M059J (cell line): ENCODE data around the gene GOLGA3. TPM values are rescaled to one million over a fixed set of nuclear protein-coding genes. Genes with fewer than 3 reads are reported as not detected.
"Not testable (repeated sequence)": the region's sequence is repeated elsewhere in the genome, so short reads cannot be mapped to it uniquely, and the experiment has no call there.

Experiments
- DNase-seq: peaks from one replicate; pipeline ENCODE4 v3.0.0-alpha.2; 2012; ENCODE audit warnings: low read depth
- total RNA-seq: library from RNA; depleted of rRNA; stranded (reverse); fragments of >200 nt; shearing (Covaris generic); gene quantifications from 2 replicates; pipeline ENCODE4 v1.2.3, GENCODE V29; 2014; rRNA removed

The GOLGA3 gene
- 46.1 and 98.9 TPM in 2 replicates for total RNA-seq

GRCh38 chr12:132828706-132829534 lies at the start of gene GOLGA3:
Gene GOLGA3 (minus strand): TSS chr12:132828869. CDS start chr12:132822128, 6,741 bp downstream.
- peak; percentile 89 for DNase-seq

GRCh38 chr12:132874620-132875019 lies 46.0 kb upstream of the GOLGA3 start:
- not testable (repeated sequence) for DNase-seq

- no peak for DNase-seq
Observed at GRCh38 chr12:132874175-132874574, 45.5 kb upstream of the GOLGA3 start.

- DNase-seq, result no peak
Observed at GRCh38 chr12:132873724-132874123, 45.1 kb upstream of the GOLGA3 start.

GRCh38 chr12:132872975-132873421 lies 44.3 kb upstream of the GOLGA3 start:
- DNase-seq, result no peak

- no peak for DNase-seq
Observed at GRCh38 chr12:132872073-132872855, 43.6 kb upstream of the GOLGA3 start.

- no peak for DNase-seq
Observed at GRCh38 chr12:132869551-132869950, 40.9 kb upstream of the GOLGA3 start.

GRCh38 chr12:132866251-132866828 lies 37.7 kb upstream of the GOLGA3 start:
- DNase-seq, result peak; percentile 4

GRCh38 chr12:132861558-132861957 lies 32.9 kb upstream of the GOLGA3 start:
- DNase-seq, result no peak

GRCh38 chr12:132858718-132859266 lies 30.1 kb upstream of the GOLGA3 start:
- no peak for DNase-seq

GRCh38 chr12:132857019-132857418 lies 28.4 kb upstream of the GOLGA3 start:
- DNase-seq, result not testable (repeated sequence)

- no peak for DNase-seq
Observed at GRCh38 chr12:132856581-132856980, 27.9 kb upstream of the GOLGA3 start.

GRCh38 chr12:132855211-132855610 lies 26.5 kb upstream of the GOLGA3 start:
- not testable (repeated sequence) for DNase-seq

GRCh38 chr12:132853285-132854092 lies 24.8 kb upstream of the GOLGA3 start:
- DNase-seq, result no peak

GRCh38 chr12:132852496-132852895 lies 23.8 kb upstream of the GOLGA3 start:
- DNase-seq, result no peak

- DNase-seq, result no peak
Observed at GRCh38 chr12:132851465-132851864, 22.8 kb upstream of the GOLGA3 start.

GRCh38 chr12:132850291-132850690 lies 21.6 kb upstream of the GOLGA3 start:
- no peak for DNase-seq

- DNase-seq, result no peak
Observed at GRCh38 chr12:132848521-132848920, 19.9 kb upstream of the GOLGA3 start.

- no peak for DNase-seq
Observed at GRCh38 chr12:132847363-132848356, 19.0 kb upstream of the GOLGA3 start.

GRCh38 chr12:132844681-132845080 lies 16.0 kb upstream of the GOLGA3 start:
- not testable (repeated sequence) for DNase-seq
